NCI-H128 (cell line): ENCODE measurements around the gene SNX21.
"Not testable (repeated sequence)": the region's sequence is repeated elsewhere in the genome, so short reads cannot be mapped to it uniquely, and the experiment has no call there.

Source experiments
- DNase-seq: peaks from one replicate; lab custom pipeline; 2025; ENCODE audit not compliant: unreplicated experiment; lab: John Stamatoyannopoulos, UW

Gene SNX21

DNA sequence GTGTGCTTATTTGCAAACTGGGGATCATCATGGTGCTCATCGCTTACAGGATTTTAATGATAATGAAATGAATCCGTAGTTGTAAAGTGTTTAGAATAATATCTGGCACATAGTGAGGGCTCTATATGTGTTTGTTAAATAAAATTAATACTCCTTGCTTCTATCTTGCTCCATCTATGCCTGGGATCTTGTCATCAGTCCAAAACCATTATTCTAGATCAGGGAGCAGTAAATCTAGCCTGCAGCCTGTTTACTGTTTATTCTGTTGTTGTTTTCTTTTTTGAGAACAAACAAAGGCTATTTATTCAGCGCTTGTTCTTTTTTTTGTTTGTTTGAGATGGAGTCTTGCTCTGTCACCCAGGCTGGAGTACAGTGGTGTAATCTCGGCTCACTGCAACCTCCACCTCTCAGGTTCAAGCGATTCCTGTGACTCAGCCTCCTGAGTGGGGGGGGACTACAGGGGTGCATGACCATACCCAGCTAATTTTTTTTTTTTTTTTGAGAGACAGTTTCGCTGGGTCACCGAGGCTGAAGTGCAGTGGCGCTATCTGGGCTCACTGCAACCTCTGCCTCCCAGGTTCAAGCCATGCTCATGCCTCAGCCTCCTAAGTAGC, 15.5 kb downstream of the SNX21 start:
- DNase-seq: no peak

DNA sequence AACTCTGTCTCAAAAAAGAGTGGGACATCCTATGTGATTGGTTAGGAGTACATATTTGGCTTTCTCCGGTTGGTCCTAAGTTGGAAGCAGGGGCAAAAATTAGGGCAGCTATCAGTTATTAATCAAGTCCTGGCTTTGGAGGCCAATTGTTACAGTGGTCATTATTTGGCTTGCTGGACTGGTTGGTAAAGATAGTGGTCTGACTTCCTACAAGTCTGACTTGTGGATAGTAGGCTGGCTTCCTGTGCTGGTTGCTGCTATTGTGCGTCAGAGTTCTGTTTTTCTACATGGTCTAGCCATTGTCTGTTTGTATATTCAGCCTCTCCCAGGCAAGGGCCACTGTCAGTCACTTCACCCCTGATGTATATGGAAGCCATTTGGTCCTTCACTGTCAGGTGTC, 16.6 kb downstream of the SNX21 start:
- no peak for DNase-seq

DNA sequence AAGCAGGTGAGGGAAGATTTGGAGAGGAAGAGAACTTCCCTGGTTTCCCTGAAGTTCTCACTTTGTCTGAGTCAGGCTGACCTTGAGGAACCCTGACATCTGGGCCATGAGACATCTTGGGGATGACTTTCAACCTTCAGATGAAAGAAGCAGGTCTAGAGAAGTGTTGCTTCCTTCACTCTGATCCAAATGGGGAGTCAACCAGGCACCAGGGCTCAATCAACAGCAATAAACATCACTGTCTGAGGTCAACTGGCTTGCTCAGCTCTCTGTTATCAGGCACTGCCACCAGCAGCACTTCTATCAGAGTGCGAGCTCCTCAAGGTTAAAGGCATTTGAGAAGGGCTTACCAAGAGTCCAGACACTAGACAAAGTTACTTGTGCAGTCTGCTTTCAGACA, 17.3 kb downstream of the SNX21 start:
- DNase-seq: no peak

DNA sequence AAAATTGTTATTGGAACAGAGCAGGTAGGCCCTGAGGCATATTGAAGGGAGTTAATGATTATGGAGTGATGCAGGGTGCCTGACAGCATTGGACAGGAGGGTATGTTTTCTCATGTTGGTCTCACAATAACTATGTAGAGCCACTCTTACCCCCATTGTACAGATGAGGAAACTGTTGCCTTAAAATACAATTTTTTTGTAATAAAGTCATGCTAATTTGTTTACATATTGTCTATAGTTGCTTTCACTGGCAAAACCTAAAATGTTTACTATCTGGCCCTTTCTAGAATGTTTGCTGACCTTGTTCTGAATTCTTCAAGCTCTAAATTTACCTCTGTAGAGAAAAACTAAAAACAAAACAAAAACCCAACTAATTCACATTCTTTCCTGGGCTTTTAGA, 17.9 kb downstream of the SNX21 start:
- no peak for DNase-seq

DNA sequence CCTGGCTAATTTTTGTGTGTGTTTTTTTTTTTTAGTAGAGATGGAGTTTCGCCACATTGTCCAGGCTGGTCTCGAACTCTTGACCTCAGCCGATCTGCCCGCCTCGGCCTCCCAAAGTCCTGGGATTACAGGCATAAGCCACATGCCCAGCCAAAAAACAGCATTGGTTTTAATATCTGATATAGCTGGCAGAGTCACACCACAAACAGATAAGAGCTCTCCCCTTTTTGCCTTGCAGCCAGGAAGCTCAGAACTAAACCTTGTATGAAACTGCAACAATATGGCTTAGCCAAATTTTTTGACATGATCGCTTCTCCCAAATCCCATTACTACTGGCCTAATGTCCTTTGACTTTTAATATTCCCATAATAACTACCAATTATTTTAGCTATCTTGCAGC, 18.7 kb downstream of the SNX21 start:
- no peak for DNase-seq

DNA sequence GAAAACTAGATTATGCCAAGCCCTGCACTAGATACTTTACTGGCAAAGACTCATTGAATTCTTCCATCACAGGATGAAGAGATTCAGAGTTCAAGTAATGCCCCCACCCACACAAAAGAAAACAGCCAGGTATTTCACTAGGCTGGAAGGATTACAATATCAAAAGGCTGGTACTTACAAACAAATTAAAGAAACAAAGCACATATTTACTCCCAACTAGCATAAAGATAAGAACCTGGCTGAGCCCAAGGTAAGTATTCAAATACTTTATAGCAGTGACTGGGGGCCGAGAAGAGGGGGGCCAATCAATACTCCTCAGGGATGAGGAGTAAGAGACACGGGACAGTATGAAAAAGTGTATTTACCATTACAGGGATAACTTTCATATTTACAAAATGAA, 19.9 kb downstream of the SNX21 start:
- no peak for DNase-seq

DNA sequence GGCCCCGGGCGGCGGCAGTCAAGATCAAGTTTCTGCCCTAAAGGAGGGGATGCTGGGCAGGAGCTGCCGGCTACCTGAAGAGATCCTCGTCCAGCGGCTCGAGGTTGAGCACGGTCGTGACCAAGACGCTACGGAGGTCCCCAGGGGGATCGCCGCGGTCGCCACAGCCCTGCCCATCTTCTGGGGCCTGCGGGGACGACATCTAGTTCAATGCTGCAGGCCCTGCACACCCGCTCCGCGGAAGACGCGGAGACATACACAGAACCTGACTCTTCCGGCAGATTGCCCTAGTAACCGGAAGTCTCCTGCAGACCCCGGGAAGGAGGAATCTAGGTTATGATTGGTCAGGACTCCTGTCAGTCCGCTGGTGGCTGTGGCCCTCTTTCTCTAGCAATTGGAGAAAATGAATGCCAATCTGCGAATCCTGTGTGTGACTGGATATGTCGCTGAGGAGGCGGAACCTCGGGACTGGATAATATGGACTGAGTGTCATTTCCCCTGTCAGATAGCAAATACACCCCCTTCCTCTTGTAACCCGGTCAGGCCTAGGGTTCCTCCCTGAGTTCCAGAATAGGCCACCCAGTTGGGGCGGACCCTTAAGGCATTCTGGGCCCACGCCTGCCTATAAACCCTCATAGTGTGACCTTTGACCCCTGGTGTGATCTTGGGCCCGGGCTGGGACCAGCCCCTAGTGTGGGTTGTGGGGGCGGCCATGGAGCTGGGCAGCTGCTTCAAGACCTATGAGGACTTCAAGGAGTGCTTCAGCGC, 23.7 kb downstream of the SNX21 start, which contains the start of the genes ACOT8 and ZSWIM3:
Gene ACOT8 (minus strand): TSS at position 279 of the 768 bp plus-strand sequence. CDS start 77 bp downstream, at position 202.
Gene ZSWIM3 (plus strand): TSS at position 501 of the 768 bp plus-strand sequence. CDS start 212 bp downstream, at position 713.
- peak; percentile 100 for DNase-seq

DNA sequence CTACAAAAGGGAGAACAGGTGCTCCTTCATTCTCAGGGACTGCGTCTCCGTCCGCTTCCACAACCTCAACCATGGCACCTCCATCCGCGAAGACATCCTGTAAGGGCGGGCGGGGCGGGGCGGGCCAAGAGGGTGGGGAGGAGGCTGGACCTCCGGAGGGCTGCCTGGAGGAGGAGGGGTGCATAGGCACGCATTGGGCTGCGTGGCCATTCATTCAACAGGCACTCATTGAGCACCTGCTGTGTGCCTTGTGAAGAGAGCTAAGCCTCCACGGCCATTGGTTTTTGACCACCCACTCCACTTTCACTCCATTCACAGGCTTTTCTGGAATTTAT, 24.2 kb downstream of the SNX21 start:
- no peak for DNase-seq

DNA sequence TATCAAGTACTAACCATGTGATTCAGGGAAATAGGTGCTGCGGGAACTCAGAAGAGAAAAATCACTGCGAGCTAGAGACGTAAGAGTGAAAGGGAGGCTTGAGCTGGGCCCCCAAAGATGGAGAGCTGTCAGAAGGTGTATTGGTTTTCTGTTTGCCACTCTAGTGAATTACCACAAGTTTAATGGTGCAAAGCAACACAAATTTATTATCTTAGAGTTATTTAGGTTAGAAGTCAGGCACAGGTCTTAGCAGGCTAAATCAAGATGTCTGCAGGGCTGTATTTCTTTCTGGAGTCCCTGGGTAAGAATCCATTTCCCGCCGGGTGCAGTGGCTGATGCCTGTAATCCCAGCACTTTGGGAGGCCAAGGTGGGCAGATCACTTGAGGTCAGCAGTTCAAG, 26.3 kb downstream of the SNX21 start:
- DNase-seq: no peak

DNA sequence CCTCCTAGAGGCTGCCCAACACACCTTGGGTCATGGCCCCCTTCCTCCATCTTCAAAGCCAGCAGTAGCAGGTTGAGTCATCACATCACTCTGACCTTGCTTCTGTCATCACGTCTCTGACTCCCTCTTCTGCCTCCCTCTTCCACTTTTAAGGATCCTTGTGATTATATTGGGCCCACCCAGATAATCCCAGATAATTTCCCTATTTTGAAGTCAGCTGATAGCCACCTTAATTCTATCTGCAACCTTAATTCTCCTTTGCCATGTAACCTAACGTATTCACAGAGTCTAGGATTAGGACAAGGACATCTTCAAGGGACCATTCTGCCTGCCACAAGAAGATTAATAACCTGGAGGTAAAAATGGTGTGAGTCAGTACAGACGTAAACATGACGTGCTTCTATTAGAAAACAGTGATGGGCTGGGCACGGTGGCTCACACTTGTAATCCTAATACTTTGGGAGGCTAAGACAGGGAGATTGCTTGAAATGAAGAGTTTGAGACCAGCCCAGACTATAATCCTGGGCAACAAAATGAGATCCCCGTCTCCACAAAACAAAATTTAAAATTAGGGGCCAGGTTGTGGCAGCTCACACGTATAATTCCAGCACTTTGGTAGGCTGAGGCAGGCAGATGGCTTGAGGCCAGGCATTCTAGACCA, 27.1 kb downstream of the SNX21 start:
- DNase-seq: no peak

DNA sequence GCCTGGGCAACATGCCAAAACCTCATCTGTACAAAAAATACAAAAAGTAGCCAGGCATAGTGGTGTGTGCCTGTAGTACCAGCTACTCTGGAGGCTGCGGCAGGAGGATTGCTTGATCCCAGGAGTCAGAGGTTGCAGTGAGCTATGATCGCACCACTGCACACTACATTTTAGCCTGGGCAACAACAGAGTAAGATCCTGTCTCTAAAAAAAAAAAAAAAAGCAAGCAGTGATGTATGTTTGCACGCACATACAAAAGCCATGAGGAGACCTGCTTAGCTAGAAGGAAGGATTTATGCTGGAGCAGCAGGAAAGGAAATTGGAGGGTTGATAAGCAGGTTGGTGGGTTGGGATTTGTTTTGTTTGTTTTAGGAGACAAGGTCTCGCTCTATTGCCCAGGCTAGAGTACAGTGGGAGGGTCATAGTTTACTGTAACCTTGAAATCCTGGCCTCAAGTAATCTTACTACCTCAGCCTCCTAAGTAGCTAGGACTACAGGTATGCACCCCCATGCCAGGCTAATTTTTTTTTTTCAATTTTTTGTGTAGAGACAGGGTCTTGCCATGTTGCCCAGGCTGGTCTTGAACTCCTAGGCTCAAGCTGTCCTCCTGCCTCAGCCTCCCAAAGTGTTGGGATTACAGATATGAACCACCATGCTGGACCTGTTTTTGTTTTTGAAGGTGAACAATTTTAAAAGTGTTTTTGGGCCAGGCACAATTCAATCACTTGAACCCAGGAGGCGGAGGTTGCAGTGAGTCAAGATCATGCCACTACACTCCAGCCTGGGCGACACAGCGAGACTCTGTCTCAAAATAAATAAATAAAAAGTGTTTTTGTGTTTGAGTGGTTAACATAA, 27.8 kb downstream of the SNX21 start:
- DNase-seq: peak; percentile 21

DNA sequence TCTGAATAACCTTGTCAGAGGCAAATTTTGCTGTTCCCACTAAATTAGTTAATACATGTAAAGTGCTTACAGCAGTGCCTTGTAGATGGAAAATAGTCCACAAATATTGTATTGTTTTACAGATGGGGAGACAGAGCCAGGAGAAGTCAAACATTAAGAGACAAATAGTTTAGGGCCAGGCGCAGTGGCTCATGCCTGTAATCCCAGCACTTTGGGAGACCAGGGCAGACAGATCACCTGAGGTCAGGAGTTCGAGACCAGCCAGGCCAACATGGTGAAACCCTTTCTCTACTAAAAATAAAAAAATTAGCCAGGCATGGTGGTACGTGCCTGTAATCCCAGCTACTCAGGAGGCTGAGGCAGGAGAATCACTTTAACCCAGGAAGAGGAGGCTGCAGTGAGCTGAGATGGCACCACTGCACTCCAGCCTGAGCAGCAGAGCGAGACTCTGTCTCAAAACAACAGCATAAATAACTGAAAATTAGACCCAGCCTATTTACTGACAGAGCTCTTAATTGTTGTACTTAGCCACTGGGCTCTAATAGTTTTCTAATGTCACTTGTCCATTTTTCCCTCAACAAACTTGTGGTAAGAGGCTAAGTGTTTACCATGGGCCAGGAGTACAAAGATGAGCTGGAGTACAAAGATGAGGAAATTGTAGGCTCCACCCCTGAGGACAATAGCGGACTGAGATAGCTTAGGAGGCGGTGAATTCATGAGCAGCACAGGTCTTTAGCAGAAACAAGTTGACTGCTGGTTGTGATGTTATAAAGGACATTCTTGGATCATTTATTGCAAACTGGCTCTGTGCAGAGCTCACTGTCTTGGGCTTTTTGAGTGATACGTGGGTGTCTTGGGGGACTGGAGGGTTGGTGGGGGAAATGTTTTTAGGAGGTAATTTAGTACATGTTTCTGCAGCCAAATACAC, 30.2 kb downstream of the SNX21 start:
- DNase-seq: no peak

DNA sequence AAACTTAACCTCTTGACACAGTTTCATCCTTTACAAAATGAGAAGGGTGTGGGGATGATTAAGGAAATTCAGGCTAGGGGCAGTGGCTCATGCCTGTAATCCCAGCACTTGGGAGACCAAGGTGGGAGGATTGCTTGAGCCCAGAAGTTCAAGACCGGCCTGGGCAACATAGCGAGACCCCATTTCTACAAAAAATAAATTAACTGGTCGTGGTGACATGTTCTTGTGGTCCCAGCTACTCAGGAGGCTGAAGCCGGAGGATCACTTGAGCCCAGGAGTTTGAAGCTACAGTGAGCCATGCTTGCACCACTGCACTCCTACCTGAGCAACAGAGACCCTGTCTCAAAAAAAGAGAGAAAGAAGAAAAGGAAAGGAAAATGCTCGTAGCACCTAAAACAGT, 32.9 kb downstream of the SNX21 start:
- DNase-seq: no peak

DNA sequence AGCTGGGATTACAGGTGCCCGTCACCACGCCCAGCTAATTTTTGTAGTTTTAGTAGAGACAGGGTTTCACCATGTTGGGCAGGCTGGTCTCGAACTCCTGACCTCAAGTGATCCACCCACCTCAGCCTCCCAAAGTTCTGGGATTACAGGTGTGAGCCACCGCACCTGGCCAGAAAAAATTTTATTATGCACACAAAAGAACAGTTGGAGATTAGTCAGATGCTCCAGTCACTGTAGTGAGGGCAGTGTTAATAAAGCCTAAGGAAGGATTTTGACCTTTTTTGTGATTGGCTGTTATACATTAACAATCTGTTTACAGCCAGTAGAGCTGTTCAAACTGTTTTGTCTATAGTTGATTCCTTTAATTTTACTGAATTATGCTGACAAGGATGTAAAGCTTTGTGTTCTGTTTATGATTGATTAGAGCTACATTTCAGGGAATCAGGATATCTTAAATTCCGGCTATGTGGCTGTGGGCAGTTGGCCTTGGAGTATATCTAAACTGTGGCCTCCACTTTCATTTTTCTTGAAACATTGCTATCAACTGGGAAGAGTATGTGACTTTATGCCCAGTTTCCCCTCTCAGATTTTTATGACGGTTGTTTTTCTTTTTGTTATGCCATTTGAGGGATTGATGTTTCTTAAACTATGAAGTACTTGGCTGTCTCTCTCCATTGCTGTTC, 33.7 kb downstream of the SNX21 start:
- DNase-seq: no peak

DNA sequence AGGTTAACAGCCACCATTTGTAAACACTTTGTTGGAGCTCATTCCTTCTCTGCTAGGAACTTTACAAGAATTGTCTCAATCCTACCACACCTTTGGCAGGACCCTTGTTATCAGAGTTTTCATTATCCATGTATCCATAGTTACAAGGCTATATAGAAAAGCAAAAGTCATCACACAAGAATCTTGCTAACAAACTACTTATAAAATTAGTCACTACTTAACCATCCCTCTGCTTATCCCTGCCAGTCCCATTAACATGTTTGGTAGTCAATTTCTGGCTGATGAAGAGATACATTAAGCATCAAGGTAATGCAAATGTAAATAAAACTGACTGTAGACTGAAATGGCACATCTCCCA, 34.2 kb downstream of the SNX21 start:
- DNase-seq: no peak

DNA sequence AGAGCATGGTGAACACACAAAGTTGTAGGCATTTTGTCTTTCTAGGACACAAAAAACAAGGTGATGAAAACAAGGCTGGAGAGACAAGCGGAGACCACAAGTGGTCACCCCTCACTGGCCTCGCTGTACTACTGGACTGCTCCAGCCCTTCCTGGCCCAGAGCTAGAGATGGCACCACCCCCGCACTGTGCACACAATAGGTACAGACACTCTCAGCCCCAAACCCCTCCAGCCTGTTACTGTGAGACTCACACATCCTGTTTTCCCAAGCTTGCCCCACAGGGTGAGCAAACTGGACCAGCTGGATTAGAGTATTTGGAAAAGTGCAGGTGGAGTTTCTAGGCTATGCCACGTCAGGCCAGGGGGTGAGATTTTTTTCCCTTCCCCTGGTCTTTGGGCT, 39.0 kb downstream of the SNX21 start:
- DNase-seq: no peak

DNA sequence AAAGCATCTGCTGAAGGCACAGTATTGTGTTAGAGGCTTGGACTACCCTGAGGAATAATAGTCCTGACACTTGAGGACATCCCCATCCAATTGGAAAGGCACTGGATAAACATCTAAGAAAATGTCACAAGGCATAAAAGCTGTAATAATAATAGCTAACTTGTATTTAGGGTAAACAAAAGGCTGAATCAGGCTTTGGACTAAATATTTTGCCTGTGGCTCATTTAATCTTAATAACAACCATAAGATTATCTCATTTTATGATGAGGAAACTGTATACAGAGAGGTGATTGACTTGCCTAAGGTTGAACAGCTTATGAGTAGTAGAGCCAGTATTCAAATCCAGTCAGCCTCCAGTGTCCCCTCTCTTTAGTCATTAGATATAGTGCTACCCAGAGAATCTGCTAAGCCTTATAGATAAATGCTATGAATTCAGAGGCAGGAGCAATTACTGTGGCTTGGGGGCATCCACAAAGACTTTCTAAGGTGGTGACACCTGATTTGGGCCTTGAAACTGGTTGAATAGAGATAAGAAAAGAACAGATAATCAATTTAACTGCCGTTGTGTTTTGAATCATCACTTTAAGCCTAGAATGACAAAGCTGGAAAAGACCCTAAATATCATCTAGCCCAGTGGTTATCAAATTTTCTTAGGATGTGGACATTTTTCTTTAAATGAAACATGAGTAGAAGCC, 40.0 kb downstream of the SNX21 start:
- DNase-seq: no peak

DNA sequence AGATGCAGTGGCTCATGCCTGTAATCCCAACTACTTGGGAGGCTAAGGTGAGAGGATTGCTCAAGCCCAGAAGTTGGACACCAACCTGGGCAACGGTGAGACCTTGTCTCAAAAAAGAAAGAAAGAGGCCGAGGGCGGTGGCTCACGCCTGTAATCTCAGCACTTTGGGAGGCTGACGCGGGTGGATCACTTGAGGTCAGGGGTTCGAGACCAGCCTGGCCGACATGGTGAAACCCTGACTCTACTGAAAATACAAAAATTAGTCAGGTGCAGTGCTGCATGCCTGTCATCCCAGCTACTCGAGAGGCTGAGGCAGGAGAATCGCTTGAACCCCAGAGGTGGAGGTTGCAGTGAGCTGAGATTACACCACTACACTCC, 40.5 kb downstream of the SNX21 start:
- not testable (repeated sequence) for DNase-seq

DNA sequence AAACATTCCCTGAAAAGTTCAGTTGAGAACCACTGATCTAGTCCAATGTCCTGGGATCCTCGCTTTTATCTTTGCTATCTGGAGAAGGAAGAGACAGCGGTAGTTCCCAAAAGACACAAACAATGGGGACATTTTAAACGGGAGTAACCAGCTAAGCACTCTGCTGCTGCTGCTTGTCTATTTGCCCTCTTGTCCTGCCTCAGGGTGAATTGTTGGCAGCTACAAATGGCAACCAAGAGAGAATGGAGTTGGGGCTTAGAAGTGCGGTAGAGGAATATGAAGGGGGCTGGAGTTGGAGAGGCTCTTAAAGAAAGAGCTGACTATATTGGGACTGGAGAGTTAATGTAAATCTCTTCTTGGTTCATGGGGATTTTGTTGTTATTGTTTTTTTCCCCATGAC, 41.0 kb downstream of the SNX21 start:
- DNase-seq: no peak
